ENCODE measurements around the gene REEP2.
A peak's percentile ranks its signal among the peaks of the same experiment; 100 is the strongest.

Gene REEP2

DNA sequence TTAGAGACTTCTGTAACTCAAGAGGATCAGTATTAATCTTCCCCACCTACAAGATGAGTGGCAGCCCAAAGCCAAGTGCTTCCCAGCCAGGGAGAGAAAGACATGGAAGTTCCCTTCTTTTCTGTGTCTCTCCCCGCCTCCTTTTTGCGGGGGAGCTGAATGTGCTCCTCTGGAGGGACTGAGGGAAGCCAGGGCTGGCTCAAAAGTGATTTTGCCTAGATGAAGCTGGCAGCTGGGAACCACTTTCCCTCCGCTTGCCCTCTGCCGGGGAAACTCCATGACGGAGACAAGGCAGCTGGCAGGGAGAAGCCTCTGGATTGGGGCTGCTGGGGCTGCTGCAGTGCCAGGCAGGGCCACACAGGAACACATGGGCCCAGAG lies 50.8 kb downstream of the REEP2 start:
- in situ Hi-C loops (cut with HindIII; ENCODE audit: low pct_ligation_motif_present, low pct_unique_long_range_greater_than_20kb, low sequenced_read_pairs): no loop called here
- DNase-seq: no peak

DNA sequence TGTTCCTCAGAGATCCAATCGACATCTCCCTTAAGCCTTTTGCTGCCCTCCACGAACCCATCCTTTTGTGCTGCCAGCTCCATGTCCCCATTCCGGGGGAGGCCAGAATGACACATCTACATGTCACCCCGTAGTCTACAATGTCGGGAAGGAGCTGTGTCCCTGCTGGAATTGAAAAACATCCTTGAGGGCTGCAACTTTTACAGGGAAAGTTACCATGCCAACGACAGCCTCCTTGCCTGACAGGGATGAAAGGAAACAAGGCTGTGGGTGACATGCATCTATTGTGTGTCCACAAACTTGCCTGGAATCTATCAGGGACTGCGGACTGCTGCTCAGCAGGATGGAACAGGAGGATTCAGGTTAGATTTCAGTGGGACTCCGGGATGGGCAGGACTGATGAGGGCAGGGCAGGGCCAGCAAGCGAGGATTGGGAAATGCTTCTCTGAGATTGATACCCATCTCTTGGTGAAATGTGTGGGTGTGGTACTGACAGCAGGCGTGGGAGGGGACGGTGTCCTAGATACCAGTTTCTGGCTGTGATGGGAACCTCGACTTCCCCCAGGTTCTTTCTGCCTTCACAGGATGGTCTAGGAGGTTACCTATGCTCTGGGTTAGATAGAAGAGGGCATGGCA lies 51.9 kb downstream of the REEP2 start:
- no peak for DNase-seq
- in situ Hi-C loops (cut with HindIII; ENCODE audit: low pct_ligation_motif_present, low pct_unique_long_range_greater_than_20kb, low sequenced_read_pairs): no loop called here

DNA sequence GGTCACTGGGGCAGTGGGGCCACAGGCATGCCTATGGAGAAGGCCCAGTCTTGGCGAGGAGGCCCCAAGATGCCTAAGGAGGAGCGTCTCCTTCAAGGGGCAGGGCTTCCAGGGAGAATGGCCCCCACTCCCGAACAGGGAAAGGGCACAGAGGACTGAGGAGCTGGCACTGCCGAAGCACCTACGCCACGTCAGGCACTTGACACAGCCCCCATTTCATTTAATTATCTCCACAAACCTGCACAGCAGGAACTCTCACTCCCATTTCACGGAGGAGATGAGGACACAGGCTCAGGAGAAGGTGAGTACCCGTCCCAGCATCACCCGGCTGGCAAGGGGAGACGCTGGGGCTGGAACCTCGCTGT lies 52.4 kb downstream of the REEP2 start:
- no peak for DNase-seq

DNA sequence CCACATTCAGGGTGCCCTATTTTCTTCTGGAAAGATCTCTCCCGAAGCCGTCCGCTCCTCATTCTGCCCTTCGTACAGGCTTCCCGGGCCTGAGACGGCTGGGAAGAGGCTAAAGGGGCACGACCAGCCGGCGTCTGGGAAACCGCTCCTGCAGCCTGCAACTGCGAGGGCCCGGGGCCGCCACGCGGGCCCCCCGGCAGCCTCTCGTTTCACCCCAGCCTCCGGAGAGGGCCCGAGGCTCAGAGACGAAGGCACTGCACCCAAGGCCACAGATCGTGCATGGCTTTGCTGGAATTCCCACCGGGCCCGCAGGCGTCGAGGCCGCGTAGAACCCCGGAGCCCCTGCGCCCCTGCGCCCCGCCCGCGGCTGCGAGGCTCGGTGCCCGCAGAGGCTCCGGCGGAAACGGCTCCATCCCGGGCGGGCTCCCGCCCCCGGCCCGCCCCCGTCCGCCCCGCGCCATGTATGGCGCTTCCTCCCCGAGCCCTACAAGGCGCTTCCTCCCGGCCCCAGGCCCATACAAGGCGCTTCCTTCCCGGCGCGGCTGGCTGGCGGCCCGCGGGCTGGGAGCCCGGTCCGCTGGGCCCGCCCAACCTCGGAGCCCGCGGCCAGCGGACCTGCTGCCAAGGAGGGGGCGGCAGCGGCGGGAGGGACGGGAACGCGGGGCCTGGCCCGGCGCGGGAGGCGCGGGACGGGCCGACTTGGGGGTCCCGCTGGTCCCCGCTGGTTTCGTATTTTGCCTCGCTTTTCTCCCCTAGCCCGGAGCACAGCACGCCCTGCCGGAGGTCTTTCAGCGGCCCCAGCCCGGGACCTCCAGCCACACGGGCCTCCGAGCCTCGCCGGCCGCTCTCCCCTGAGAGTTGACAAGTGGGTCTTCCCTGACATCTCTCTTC lies 53.1 kb downstream of the REEP2 start:
- in situ Hi-C loops (cut with HindIII; ENCODE audit: low pct_ligation_motif_present, low pct_unique_long_range_greater_than_20kb, low sequenced_read_pairs): no loop called here
- DNase-seq: peak; percentile 83

More for the DNA sequence above, 52.4 kb downstream of the REEP2 start:
- in situ Hi-C loops (cut with HindIII; ENCODE audit: low pct_ligation_motif_present, low pct_unique_long_range_greater_than_20kb, low sequenced_read_pairs): no loop called here

DNA sequence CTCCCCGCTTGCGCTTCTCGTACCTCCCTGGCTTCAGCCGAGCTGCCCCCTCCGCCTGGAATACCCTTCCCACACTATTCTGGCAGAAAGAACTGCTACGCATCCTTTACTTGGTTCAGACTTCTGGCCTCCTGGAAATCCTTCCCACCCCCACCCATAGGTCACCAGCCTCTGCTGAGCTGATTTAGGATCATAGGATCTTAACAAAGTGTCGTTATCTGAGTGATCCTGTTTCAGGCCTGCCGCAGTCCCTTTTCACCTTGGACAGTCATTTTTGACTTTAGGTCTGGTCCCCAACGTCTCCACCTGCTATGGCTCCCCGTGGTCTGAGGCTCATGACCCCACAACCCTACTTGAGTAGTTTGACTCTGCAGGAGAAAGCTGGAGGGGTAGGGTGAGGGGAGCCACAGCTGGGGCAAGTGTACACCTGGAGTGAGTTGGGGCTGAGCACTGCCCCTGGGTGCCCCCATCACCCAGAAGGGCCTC lies 53.7 kb downstream of the REEP2 start:
- DNase-seq: no peak
- in situ Hi-C loops (cut with HindIII; ENCODE audit: low pct_ligation_motif_present, low pct_unique_long_range_greater_than_20kb, low sequenced_read_pairs): no loop called here

DNA sequence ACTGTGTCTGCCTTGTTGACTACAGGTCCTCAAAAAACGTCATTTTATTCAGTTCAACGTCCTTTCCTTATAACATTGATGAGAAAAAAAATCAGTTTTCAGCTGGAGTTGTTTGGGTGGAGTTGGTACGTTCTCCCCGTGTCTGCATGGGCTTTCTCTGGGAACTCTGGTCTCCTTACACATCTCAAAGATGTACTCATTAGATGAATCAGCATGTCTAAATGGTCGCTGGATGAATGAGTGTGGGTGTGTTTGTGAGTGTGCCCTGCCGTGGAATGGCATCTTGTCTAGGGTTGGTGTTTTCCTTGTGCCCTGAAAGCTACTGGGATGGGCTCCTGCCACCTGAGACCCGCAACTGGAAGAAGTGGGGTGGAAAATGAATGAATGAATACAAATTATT lies 56.5 kb downstream of the REEP2 start:
- DNase-seq: no peak
- in situ Hi-C loops (cut with HindIII; ENCODE audit: low pct_ligation_motif_present, low pct_unique_long_range_greater_than_20kb, low sequenced_read_pairs): no loop called here
